ENCODE data around the gene NDEL1.

GRCh38 chr17:8453326-8453725 is 17.6 kb downstream of the NDEL1 start:
- TF ChIP-seq CTCF (IDR thresholded peaks at IDR 0.05) (no peak), POLR2A (IDR thresholded peaks at IDR 0.05) (no peak)

All from right lobe of liver (tissue), 4 donors.